CD4-positive, alpha-beta T cell treated with Interferon gamma for 1 hour (primary cell): ENCODE results near the gene XPC.
A peak's percentile ranks its signal among the peaks of the same experiment; 100 is the strongest.
"Not testable (repeated sequence)": the region's sequence is repeated elsewhere in the genome, so short reads cannot be mapped to it uniquely, and the experiment has no call there.

Experiments
- DNase-seq: peaks from one replicate; pipeline ENCODE4 v3.0.0-alpha.2; 2020

The XPC gene

DNA sequence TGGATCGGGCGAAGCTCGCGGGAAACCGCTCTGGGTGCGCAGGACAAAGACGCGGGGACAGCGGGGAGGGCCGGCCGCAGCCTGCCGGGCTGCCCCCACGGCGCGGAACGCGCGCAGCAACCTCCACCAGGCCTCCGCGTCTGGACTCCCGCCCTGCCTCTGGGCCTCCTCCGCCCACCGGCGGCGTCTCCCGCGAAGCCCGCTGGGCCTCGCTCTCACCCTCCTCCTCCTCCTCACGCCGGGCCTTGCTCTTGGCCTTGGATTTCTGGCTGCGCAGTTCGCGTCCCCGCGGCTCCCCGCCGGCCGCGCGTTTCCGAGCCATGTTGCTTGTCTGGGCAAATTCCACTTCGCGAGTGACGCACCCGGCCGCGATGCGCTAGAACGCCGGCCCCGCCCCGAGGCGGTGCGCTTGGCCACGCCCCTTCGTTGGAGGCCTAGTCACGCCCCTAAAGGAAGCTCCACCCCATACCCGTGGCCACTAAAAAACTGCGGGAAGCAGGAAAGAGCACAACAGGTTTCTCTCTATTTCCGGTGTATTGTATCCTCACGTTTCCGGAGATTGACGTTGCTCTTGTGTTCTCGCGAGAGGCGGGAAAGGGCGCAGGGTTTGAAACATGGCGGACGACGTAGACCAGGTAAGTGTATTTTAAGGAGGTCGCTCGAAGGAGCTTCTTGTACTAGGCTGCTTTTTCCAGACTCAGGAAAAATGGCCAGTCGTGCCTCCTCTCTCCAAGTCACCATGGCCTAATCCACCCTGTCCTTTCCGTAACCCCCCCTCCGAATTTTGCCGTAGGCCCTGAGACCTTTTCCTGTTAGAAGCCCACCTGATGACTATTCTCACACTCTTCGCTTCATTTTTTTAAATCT is at the start of gene XPC, which contains the start of gene LSM3:
TSS of gene XPC (minus strand) at position 355 of the 867 bp plus-strand sequence. CDS start at position 322, 33 bp downstream.
TSS of gene LSM3 (plus strand) at position 571 of the 867 bp plus-strand sequence. CDS start at position 615, 44 bp downstream.
- peak; percentile 96 for DNase-seq

DNA sequence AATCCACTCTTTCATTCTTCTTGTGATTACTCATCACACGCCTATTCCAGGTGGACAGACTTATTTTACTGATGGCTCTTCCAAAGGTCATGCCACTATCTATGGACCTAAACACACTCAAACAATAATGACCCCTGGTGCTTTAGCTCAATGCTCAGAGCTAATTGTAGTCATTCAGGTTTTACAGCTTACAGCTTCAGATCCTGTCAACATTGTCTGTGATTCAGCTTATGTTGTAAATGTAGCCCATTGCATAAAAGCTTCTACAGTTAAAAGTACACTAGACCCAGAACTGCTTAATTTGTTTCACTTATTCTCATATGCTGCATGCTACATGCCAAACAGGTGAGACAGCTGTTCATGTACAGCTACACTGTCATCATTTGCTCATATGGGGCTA is 49.5 kb upstream of the XPC start:
- DNase-seq, result no peak

- not testable (repeated sequence) for DNase-seq
These were observed 48.0 kb upstream of the XPC start for GRCh38 chr3:14226351-14226750.

DNA sequence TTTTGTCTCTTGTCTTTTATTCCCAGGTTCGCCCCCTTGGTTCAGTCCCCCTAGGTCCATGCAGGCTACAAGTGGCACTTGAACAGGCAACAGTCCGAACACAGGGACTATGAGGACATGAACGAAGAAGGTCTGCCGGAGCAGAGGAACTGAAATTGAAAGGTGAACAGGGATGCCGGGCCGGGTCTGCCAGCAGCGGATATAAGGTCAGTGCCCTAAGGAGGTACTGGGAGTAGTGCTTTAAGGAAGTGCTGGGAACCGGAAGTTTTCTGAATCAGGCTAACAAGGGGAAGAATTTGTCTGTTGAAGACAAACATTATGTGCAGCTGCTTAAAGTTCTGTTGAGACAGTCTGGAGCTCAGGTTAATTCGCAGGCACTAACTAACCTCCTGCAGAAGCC is 47.0 kb upstream of the XPC start:
- no peak for DNase-seq

DNA sequence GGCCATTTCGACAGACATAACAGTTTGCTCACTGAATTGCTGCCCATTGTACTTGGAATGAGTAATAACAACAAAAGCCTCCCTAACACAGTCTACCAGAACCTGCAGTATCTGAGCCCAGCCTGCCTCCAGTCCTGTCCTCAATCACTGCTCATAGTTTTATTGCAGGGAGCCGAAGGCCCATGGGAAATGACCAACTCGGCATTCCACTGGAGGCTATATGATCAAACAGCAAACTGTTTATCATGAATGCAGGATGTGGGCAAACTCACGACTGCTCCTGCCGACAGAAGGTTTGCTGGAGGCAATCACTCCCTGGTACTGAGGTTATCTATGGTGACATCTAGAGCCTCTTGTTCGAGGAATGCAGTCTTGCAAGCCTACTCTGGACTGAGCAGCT is 46.5 kb upstream of the XPC start:
- DNase-seq, result no peak

- DNase-seq, result no peak
These were observed 45.2 kb upstream of the XPC start for GRCh38 chr3:14223595-14223994.

DNA sequence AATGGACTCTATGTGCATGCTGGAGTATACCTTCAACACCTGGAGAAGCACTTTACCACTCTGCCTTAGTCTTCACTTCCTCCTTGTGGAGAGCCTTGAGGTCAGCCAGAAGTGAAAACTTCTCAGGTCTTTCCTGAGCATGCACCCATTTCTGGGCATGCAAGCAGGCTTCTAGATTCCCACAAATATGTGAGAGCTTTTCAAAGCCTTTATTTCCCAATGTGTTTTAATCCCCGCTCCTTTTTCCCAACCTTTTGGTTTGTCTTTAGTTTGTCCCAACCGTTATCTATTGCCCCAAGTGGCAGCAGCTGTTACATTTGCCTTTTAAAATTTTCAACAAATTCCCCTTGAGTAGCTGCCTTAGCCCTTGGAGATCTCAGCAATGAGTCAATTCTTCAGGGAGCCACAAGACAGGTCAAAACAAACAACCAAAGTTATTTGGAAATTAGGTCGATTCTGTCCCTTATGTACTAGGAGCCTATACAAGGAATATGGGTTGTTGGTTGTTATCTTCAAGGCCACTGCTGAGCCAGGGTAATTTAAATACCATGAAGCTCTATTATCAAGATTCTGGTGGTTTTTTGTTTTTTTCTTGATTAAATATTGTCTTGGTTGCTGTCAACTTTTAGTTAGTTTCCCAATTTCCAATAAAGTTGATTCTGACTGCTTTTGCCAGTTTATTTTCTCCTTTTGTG is 44.6 kb upstream of the XPC start:
- DNase-seq, result no peak

DNA sequence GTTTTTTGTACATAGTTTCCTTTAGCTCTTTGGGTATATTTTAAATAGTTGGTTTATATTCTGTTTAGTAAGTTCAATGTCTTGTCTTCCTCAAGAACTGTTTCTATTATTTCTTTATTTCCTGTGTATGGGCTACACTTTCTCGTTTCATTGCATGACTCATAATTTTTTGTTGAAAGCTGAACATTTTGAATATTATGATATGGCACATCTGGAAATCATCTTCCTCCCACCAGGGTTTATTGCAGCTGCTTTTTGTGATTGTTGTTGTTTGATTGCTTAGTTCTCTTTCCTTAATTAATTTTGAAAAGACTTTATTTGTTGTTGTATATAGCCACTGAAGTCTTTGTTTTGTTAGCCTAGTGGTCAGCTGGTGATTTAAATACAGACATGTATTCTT is 44.1 kb upstream of the XPC start:
- no peak for DNase-seq

DNA sequence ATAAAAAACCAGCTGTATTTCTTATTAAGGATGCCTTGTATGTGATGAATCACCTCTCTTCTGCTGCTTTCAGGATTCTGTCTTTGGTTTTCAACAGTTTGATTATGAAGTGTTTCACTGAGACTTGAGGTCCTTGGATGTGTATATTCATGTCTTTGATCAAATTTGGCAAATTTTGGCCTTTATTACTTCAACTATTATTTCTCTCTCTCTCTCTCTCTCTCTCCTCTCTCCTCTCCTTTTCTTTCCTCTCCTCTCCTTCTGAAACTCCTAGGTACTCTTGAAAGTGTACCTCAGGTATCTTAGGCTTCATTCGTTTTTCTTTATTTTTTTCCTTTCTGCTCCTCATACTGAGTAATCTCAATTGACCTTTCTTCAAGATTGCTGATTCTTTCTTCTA is 43.5 kb upstream of the XPC start:
- DNase-seq, result no peak

GRCh38 chr3:14220933-14221332 is 42.5 kb upstream of the XPC start:
- DNase-seq, result no peak

GRCh38 chr3:14218355-14218754 is 40.0 kb upstream of the XPC start:
- DNase-seq, result no peak

GRCh38 chr3:14216257-14217048 is 38.1 kb upstream of the XPC start:
- peak; percentile 64 for DNase-seq

- no peak for DNase-seq
These were observed 36.4 kb upstream of the XPC start for GRCh38 chr3:14214764-14215163.

GRCh38 chr3:14213066-14213774 is 34.8 kb upstream of the XPC start:
- no peak for DNase-seq

DNA sequence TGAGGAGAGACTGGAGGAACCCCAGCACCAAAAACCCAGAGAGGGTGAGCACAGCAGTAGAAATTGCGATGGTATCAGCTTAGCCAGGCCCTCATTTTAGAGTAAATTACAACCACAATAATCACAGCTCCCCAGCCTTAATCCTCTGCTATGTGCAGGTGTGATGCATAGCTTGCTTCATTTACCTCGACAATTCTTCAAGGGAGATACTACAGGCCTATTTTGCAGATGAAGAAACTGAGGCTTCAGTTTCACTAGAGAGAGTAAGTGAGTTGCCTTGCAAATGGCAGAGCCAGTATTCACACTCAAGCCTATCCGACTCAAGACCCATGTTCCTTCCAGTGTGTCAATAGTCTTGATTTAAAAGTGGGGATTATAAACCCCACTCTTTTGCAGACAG is 33.6 kb upstream of the XPC start:
- no peak for DNase-seq

GRCh38 chr3:14211621-14212020 is 33.2 kb upstream of the XPC start:
- no peak for DNase-seq

GRCh38 chr3:14210843-14211594 is 32.6 kb upstream of the XPC start:
- no peak for DNase-seq

GRCh38 chr3:14210290-14210688 is 31.9 kb upstream of the XPC start:
- DNase-seq, result no peak

DNA sequence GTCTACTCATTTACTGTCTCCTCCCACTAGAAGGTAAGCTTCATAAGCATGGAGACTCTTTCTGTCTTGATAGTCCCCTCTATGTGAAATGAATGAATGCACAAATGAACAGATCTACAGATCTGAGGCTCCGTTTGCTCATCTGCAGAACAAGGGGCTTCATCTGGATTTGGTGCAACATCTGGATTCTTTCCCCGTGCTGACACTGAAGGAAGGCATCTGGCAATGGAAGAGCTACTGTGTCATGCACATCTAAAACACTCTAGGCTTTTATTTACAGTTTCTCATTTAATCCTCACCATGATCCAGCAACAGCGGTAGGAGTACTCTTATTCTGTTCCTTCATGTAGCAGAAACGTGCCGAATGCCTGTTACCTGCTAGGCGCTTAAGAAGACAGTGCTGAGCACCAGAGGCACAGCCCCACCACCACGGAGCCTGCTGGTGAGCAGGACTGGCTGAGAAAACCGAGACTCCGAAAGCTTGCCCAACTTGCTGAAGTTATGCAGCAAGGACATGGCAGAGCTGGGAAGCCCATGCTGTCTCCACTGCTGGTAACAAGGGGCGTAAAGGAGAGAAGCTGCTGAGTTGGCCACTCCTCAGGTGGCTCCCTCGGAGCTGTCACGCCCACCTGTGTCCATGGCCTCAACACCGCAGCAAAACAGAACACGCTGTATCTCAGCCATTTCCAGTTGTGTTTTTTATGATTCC is 31.3 kb upstream of the XPC start:
- no peak for DNase-seq

DNA sequence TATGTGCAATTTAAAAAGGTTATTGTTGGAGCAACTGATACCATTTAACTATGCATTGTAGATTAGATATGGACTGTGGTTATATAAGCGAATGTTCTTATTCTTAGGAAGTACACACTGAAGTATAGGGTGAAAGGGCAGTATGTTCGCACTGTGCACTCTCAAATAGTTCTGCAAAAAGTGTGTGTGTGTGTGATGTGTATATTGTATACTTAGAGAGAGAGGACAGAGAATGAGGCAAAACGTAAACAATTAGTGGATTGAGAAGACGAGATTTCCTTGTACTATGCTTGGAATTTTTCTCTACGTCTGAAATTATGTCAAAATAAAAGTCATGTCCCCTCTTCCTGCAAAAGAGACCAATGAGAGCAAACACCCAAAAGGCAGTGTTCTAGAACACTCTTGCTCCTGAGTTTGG is 30.6 kb upstream of the XPC start:
- DNase-seq, result no peak

DNA sequence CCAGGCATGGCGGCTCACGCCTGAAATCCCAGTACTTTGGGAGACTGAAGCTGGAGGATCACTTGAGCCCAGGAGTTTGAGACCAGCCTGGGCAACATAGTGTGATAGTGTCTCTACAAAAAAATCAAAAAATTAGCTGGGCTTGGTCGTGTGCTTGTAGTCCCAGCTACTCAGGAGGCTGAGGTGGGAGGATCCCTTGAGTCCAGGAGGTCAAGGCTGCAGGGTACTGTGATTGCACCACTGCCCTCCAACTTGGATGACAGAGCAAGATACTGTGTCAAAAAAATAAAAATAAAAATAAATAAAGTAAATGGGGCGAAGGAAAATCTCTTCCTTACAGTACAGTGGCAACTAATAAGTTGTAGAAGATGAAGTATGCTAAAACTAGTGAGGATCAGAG is 29.8 kb upstream of the XPC start:
- DNase-seq, result no peak
